Body of pancreas (tissue), 4 donors: ENCODE measurements around the gene TNS3. TPM values are rescaled to one million over a fixed set of nuclear protein-coding genes. Genes with fewer than 3 reads are reported as not detected.
A peak's percentile ranks its signal among the peaks of the same experiment; 100 is the strongest.

Experiments used
- ATAC-seq: fragments of 150-250 bp; one replicate; pipeline ENCODE4 v1.9.1; 2016
- DNase-seq, 4 donors: peaks; one replicate each; pipeline ENCODE4 v3.0.0-alpha.2; 2019
- H3K27ac ChIP-seq, 4 donors: fragments of 200-600 bp; sonication (generic); 1 replicate in 3 of 4; 2 replicates in 1 of 4; pipeline versions ENCODE4 v1.5.1 to v1.6.1; 2016 to 2019; ENCODE audit warnings: mild to moderate bottlenecking in 1 of 4, mixed read lengths in 1 of 4, moderate library complexity in 1 of 4
- H3K27me3 ChIP-seq, 2 donors: fragments of 200-600 bp; sonication (generic); one replicate each; pipeline ENCODE4 v1.6.0; 2016; ENCODE audit warnings: mild to moderate bottlenecking in 1 of 2
- H3K36me3 ChIP-seq, 2 donors: fragments of 200-600 bp; sonication (generic); replicated peaks in 1 of 2; 2 replicates each; pipeline ENCODE4 v1.5.1; 2016; ENCODE audit warnings: low read depth in 2 of 2; ENCODE audit not compliant: insufficient read depth in 1 of 2
- H3K4me1 ChIP-seq: fragments of 200-600 bp; sonication (generic); one replicate; pipeline ENCODE4 v1.6.0; 2016
- H3K4me3 ChIP-seq, 2 donors: fragments of 200-600 bp; sonication (generic); 1 replicate in 1 of 2; 2 replicates in 1 of 2; pipeline ENCODE4 v1.5.1; 2016 to 2019
- H3K9me3 ChIP-seq, 3 donors: fragments of 200-600 bp; sonication (generic); 1 replicate in 2 of 3; 2 replicates in 1 of 3; pipeline ENCODE4 v1.5.1; 2016
- POLR2A ChIP-seq, 3 donors: fragments of 450-650 bp; IDR thresholded peaks; one replicate each; pipeline ENCODE4 v1.6.1; 2016; ENCODE audit warnings: antibody characterized with exemption in 3 of 3, mild to moderate bottlenecking in 2 of 3
- WGBS, 2 donors: methylation state at CpG; one replicate each; pipeline ENCODE4 v1.1.5; 2017; 5-methylcytosine and 5-hydroxymethylcytosine counted together
- intact Hi-C: fragments of 100-400 bp; cut with DNase I; formaldehyde crosslinking; loops from one replicate; pipeline ENCODE4 v1.15.1; 2023
- total RNA-seq, 2 donors: library from RNA; depleted of rRNA; stranded (reverse); fragments of >200 nt; gene quantifications; one replicate each; pipeline ENCODE4 v1.1.0, GENCODE V29; 2016
- TF ChIP-seq, protein P1 (sequence below), 7 experiments: fragments of 450-650 bp in 4 of 7; fragments of 200-600 bp in 3 of 7; sonication (generic) in 3 of 7; IDR thresholded peaks; one replicate each; pipeline ENCODE4 v1.5.1; 2016 to 2019; ENCODE audit warnings: antibody characterized with exemption in 7 of 7

TNS3 gene
- total RNA-seq, 2 donors from 2014 or later, result 100 to 265 TPM

DNA sequence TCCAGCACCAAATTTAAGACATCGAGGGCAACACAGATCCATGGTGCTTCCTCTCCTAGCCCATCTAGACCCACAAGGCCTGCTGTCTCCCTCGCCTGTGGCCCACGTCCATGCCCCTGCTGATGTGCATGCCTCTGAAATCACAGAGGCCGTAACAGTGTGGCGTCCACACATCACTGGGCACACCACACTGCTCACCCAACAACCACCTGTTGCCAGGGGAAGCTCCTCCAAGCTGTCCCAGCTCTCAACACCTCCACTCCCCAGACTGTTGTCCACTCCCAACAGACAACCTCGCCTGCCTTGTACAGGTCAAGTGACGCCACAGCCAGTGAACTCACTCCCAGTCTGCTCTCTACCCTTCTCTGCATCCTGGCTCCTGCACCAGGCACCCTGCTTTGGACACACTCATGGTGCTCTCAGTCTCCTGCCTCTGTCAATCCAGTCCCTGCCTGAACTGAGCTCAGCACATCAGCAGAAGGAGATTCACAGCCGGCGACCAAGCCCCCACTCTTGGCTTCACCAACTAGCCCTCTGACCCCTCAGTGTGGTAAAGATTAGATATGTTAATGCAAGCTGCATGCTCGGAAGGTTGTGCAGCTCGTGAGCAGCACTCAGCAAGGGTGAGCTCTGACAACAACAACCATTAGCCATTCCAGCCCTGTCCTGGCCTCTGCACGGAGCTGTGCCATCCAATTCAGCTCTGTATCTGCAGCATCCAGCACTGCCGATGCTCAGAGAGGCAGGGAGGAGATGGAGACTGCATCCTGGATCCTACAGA, 197.0 kb downstream of the TNS3 start:
- peak overlapping the region in 1 of 4 donors; percentile 9 for H3K27ac ChIP-seq
- ATAC-seq, result no peak

DNA sequence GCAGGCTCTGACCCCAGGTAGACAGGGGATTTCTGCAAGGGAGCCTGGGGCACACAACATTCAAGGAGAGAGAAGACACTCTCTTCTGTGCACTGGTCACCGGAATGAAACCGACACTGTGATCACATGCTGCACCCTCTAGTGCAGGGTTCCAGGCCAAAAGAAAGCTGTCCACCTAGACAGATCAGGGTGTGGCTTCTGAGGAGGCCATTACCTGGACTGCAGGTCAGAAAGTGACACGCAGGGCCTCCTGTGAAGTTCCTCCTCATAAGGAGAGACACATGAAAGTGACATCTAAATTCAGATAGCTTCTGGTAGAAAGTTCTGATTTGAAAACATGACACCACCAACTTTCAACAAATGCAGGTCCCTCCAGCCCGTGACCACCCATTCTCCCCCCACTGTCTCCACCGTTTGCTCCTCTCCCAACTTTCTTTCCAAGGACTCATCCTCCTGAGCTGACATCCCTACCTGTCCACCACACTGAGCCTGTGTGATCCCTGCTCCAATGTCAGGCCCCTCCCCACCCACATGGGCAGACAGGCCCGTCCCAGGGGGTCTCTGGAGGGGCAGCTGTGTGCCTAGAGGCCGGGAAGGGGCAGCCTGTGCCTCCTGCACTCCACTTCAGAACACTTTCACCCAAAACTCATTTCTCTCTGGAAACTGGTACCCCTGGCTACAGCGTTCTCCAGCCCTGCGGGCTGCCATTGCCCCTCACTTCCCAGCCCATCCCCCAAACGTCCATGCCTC, 198.0 kb downstream of the TNS3 start:
- DNase-seq, result no peak
- Histone ChIP-seq H3K4me1 (peaks cover 48% of the 10 kb centered on the region), H3K9me3 (no peaks in the 10 kb centered on the region), H3K4me3 (no peak overlapping the region), H3K36me3 (peaks cover 0 to 2% of the 10 kb centered on the region in 2 donors), H3K27me3 (no peaks in the 10 kb centered on the region), H3K27ac (no peak overlapping the region)
- TF ChIP-seq, protein P1, sequence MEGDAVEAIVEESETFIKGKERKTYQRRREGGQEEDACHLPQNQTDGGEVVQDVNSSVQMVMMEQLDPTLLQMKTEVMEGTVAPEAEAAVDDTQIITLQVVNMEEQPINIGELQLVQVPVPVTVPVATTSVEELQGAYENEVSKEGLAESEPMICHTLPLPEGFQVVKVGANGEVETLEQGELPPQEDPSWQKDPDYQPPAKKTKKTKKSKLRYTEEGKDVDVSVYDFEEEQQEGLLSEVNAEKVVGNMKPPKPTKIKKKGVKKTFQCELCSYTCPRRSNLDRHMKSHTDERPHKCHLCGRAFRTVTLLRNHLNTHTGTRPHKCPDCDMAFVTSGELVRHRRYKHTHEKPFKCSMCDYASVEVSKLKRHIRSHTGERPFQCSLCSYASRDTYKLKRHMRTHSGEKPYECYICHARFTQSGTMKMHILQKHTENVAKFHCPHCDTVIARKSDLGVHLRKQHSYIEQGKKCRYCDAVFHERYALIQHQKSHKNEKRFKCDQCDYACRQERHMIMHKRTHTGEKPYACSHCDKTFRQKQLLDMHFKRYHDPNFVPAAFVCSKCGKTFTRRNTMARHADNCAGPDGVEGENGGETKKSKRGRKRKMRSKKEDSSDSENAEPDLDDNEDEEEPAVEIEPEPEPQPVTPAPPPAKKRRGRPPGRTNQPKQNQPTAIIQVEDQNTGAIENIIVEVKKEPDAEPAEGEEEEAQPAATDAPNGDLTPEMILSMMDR (IDR thresholded peaks at IDR 0.05), result no peak
- TF ChIP-seq POLR2A (IDR thresholded peaks at IDR 0.05), result no peak
- intact Hi-C loops, result no loop called here
- WGBS, 2 donors, result 80 to 83% methylated on average over 9 to 10 of the region's 10 CpGs
- ATAC-seq, result no peak

More for the DNA sequence above, 197.0 kb downstream of the TNS3 start:
- Histone ChIP-seq H3K36me3 (peaks cover 0 to 6% of the 10 kb centered on the region in 2 donors), H3K4me3 (no peak overlapping the region), H3K27me3 (no peaks in the 10 kb centered on the region), H3K4me1 (peaks cover 43% of the 10 kb centered on the region), H3K9me3 (no peaks in the 10 kb centered on the region)
- no peak for TF ChIP-seq POLR2A (IDR thresholded peaks at IDR 0.05)
- TF ChIP-seq, protein P1 (IDR thresholded peaks at IDR 0.05), result no peak
- DNase-seq, result peak in 1 of 4 donors; percentile 6
- WGBS, 2 donors, result 66 to 83% methylated on average over 12 to 13 of the region's 13 CpGs
- intact Hi-C loops, result no loop called here

DNA sequence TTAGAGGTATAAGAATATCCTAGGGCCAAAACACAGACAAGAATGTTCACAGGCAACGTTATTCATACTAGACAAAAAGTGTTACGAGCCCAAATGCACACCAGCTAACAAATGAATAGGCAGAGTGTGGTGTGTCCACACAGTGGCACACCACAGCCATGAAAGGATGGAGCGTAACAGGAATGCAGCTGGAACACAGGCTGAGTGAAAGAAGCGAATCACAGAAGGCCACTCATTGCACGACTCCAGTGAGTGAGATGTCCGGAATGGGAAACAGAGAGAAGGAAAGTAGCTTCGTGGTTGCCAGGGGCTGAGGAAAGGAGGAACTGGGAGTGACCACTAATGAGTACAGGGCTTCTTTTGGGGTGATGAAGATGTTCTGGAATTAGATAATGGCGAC, 198.8 kb downstream of the TNS3 start:
- intact Hi-C loops, result no loop called here
- no peak for ATAC-seq
- no peak overlapping the region for H3K4me3 ChIP-seq
- H3K27ac ChIP-seq, result no peak overlapping the region
- no peak for TF ChIP-seq POLR2A (IDR thresholded peaks at IDR 0.05)
- TF ChIP-seq, protein P1 (IDR thresholded peaks at IDR 0.05), result no peak
- peaks cover 48% of the 10 kb centered on the region for H3K4me1 ChIP-seq
- WGBS, 2 donors, result 82 to 87% methylated on average over 8 of the region's 8 CpGs
- H3K9me3 ChIP-seq, result no peaks in the 10 kb centered on the region
- peaks cover 0 to 2% of the 10 kb centered on the region in 2 donors for H3K36me3 ChIP-seq
- no peaks in the 10 kb centered on the region for H3K27me3 ChIP-seq
- peak in 1 of 4 donors; percentile 7 for DNase-seq

DNA sequence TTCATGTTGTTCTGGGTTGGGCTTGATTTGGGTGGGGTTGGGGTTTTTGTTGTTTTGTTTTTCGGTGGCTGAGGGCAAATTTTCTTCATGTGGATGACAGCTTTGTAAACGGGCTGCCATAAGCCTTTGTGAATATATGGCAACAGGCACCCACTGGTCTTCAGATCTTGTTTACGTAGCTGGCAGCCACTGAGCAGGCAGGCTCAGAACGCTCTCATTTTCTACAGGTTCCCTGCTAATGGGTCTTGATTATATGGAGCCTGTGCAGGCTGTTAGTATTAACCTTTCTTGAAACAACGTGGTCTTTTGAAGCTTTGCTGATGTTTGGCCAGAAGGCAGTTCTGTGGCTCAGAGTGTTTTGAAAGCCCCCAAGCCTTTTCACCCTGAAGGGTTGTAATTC, 199.7 kb downstream of the TNS3 start:
- Histone ChIP-seq H3K4me3 (no peak overlapping the region), H3K4me1 (peaks cover 47% of the 10 kb centered on the region), H3K9me3 (no peaks in the 10 kb centered on the region), H3K36me3 (peaks cover 0 to 2% of the 10 kb centered on the region in 2 donors), H3K27me3 (no peaks in the 10 kb centered on the region), H3K27ac (no peak overlapping the region)
- no peak for TF ChIP-seq POLR2A (IDR thresholded peaks at IDR 0.05)
- TF ChIP-seq, protein P1 (IDR thresholded peaks at IDR 0.05), result no peak
- WGBS, 2 donors, result 48 to 52% methylated on average over 5 of the region's 5 CpGs
- no peak for ATAC-seq
- intact Hi-C loops, result no loop called here
- DNase-seq, result peak in 1 of 4 donors; percentile 8
